OCI-LY7 (cell line): Measurements from ENCODE around the gene AKT3.

Experiments
- EZH2phosphoT487 ChIP-seq: fragments of 200-600 bp; sonication (generic); IDR thresholded peaks from 2 replicates; pipeline ENCODE4 v1.6.1; 2018; ENCODE audit warnings: low read depth, borderline replicate concordance, mild to moderate bottlenecking, mixed run types, antibody characterized with exemption, low read length, moderate library complexity, mixed read lengths
- TF ChIP-seq, protein P1 (sequence below): fragments of 200-600 bp; sonication (generic); conservative IDR thresholded peaks from 2 replicates; pipeline ENCODE4 v1.5.1; 2014; ENCODE audit warnings: mild to moderate bottlenecking, antibody characterized with exemption, low read length, moderate library complexity, mixed read lengths

- TF ChIP-seq, protein P1, sequence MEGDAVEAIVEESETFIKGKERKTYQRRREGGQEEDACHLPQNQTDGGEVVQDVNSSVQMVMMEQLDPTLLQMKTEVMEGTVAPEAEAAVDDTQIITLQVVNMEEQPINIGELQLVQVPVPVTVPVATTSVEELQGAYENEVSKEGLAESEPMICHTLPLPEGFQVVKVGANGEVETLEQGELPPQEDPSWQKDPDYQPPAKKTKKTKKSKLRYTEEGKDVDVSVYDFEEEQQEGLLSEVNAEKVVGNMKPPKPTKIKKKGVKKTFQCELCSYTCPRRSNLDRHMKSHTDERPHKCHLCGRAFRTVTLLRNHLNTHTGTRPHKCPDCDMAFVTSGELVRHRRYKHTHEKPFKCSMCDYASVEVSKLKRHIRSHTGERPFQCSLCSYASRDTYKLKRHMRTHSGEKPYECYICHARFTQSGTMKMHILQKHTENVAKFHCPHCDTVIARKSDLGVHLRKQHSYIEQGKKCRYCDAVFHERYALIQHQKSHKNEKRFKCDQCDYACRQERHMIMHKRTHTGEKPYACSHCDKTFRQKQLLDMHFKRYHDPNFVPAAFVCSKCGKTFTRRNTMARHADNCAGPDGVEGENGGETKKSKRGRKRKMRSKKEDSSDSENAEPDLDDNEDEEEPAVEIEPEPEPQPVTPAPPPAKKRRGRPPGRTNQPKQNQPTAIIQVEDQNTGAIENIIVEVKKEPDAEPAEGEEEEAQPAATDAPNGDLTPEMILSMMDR: no peak
- TF ChIP-seq EZH2phosphoT487: no peak
Observed at GRCh38 chr1:243455760-243456651, 394.0 kb downstream of the AKT3 start.
